Glomerular visceral epithelial cell (primary cell): Measurements from ENCODE around the gene CDCP2.
"Not testable (repeated sequence)": the region's sequence is repeated elsewhere in the genome, so short reads cannot be mapped to it uniquely, and the experiment has no call there.

Source experiments
- DNase-seq: peaks from one replicate; pipeline ENCODE4 v3.0.0-alpha.2; 2016; ENCODE audit errors: extremely low spot score

The CDCP2 gene

DNA sequence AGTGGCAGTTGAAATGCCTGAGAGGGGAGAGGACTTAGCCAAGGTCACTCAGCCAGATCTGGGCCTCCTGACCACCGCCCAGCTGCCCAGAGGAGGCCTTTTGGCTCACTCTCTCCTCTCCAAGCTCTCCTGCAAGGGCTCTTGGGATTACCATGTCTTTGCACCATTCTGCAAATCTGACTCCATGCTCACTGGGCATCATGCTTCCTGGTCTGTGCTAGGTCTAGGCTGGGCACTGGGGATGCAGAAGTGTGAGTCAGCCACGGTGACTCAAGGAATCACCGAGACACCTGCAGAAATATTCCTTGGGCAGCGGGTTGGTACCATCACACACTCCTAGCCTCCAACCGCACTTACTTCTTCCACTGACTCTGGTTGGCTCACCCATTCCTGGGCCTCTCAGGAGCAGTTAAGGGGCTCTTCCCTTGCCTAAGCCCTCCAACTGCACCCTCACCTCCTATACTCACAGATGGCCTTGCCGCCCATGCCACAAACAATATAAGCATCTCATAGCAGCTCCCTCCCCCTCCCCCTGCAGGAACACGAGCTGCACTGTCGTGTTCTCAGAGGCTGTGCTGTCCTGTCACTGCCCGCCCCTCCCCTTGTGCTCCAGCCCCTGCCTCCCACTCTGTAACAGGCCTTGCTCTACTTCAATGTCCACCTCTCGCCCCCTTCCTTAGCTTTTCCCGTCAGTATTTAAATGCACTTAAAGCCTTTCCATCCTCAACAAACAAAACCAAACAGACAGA, 34.8 kb downstream of the CDCP2 start:
- DNase-seq: peak; percentile 75

GRCh38 chr1:54115520-54115919, 37.3 kb downstream of the CDCP2 start:
- no peak for DNase-seq

DNA sequence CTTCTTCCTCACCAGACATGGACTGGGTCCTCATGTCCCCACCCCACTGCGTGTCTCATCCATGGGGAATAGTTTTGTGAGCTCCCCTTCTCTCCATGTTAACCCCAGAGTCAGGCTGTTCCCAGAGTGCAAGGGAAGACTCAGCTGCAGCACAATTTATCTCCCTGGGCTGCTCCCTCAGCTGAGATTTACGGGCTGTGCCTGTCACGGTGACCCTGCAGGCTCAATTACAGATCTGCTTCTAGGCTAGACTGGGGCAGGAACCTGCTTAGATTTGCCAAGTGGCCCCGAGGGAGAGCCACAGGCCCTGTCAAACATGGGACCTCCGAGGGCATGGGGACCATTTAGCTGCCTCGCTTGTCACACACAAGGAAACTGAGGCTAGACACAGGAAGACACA, 37.8 kb downstream of the CDCP2 start:
- no peak for DNase-seq

GRCh38 chr1:54114001-54114400, 38.8 kb downstream of the CDCP2 start:
- no peak for DNase-seq

GRCh38 chr1:54112705-54113368, 40.0 kb downstream of the CDCP2 start:
- DNase-seq: no peak

DNA sequence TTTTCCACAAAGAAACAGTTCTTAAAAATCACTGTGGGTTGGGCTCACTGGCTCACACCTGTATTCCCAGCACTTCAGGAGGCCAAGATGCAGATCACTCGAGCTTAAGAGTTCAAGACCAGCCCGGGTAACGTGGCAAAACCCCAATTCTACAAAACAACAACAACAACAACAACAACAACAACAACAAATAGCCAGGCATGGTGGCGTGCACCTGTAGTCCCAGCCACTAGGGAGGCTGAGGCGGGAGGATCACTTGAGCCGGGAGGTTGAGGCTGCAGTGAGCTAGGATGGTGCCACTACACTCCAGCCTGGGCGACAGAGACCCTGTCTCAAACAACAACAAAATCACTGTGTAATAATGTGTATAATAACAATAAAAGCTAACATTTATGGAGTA, 40.8 kb downstream of the CDCP2 start:
- DNase-seq: no peak

- no peak for DNase-seq
Measured at GRCh38 chr1:54111624-54112023, 41.2 kb downstream of the CDCP2 start.

DNA sequence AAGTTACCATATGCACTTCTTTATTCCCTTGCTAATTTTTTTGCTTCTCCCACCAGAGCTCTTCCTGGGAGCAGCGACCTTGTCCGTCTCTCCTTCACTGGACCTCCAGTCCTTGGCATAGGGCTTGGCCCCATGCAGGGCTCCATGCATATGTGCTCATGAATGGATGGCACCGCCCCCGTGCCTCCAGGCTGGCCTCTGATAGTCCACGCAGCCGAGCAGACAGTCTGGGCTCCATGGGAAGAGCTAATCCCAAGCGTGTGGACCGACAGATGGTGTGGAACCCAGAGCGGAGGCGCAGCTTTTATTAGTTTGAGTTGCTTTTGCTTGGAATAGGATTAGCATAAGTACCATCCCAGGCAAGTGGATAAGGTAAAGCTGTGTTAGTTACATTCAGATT, 41.8 kb downstream of the CDCP2 start:
- DNase-seq: no peak

DNA sequence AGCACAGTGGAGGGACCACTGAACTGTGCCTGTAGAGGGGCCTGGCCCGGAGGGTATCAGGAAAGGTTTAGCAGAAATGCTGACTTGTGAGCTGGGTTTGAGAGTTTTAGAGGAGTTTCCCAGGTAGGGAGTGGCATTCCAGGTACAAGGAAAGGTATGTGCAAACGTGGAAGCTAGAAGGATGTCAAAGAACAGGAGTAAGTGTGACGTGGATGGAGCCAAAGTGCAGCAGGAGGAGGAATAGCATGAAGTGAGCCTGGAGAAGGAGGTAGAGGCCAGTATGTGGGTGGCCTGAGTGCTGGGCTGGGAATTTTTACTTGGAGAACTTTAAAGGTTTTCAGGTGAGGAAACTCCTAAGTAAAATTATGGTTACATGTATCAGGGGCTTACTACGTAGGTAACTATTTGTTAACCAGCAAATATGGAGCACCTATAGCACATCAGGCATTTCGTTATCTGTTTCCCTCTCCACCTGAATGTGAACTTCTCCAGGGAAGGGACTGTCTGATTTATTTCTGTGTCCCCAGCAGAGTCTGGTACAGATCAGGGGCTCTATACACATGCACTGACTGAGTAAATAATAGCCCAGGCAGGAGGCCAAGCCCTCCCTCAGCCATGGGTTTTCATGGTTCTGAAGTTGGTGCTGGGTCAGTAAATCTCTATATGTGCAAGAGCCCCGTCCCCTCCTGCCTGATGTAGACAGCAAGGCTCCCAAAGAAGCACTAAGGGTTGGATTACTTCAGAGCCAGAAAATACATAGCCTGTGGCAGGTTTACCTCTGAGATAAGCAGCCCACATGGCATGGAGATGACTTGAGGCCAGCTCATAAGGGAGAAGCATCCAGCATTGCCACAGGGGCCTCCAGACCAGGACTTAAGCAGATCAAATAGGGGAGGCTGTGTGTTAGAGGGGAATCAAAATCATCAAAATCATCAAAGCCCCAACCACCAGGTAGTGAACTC, 43.4 kb downstream of the CDCP2 start:
- no peak for DNase-seq

- DNase-seq: no peak
Measured at GRCh38 chr1:54108156-54108555, 44.6 kb downstream of the CDCP2 start.

DNA sequence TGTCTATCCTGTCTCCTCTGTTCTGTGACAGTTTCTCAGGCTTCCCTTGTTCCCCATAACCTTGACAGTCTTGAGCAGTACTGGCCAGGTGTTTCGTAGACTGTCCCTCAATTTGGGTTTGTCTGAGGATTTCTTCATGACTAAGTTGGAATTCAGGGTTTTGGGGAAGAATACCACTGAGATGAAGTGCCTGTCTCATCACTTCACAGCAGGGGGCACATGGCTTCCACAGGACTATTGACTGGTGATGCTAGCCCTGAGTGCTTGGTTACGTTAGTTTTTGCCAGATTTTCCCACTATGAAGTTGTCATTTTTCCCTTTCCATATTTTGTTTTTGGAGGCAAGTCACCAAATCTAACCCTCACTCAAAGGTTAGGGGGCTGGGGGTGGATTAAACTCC, 45.7 kb downstream of the CDCP2 start:
- DNase-seq: peak; percentile 42

DNA sequence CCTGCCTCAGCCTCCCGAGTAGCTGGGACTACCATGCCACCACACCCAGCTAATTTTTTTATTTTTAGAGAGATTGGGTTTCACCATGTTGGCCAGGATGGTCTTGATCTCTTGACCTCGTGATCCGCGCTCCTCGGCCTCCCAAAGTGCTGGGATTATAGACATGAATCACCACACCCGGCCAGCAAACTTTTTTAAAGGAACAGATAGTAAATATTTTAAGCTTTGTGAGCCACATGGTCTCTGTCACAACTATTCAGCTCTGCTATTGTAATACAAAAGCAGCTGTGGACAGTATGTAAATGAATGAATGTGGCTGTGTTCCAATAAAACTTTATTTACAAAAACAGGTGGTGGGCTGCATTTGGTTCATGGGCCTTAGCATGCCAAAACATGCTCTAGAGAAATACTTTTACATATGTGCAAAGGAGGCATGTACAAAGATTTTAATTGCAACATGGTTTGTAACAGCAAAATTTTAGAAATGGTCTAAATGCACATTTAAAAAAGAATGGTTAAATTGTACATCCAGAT, 47.0 kb downstream of the CDCP2 start:
- DNase-seq: no peak

DNA sequence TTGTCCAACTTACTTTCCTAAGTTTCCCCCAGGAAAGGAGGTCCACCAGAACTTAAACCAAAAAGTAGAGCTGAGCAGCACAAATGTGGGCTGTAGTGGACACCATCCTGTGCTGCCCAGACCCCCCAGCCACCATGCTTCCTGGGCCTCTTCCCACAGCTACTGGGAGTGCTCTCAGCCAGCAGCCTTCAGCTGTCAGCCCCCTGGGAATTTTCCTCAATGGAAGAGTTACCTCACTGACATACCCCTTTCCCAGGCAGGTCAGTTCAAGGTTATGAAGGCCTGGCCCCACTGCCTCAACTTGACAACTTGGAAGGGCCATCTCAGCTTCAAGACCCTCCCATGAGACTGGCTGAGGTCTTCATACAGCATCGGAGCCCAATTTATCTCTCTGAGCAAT, 47.7 kb downstream of the CDCP2 start:
- DNase-seq: no peak

- not testable (repeated sequence) for DNase-seq
Measured at GRCh38 chr1:54104613-54105012, 48.2 kb downstream of the CDCP2 start.

GRCh38 chr1:54103414-54103813, 49.4 kb downstream of the CDCP2 start:
- DNase-seq: no peak

GRCh38 chr1:54100500-54100899, 52.3 kb downstream of the CDCP2 start:
- no peak for DNase-seq

DNA sequence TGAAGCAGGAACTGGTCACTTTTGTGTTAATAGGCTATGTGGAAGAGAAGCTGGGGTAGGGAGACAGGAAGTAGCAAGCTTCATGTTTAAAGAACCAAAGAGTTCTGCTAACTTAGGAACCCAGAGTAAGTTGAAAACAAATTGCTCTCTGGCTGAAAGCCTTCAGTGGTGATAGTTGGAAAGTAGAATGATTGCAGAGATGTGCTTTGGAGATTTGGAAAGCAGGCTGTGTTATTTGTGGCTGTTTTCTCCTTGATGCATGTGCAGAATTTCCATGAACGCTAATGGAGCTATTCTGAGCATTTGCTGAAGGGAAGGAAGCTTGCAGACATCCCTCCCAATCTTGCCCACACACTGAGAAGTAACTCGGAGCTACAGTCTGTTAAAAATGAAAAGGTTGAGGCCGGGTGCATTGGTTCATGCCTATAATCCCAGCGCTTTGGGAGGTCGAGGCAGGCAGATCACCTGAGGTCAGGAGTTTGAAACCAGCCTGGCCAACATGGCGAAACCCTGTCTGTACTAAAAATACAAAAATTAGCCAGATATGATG, 53.7 kb downstream of the CDCP2 start:
- no peak for DNase-seq

- no peak for DNase-seq
Measured at GRCh38 chr1:54096877-54097240, 55.9 kb downstream of the CDCP2 start.

GRCh38 chr1:54096227-54096876, 56.4 kb downstream of the CDCP2 start:
- no peak for DNase-seq

- DNase-seq: no peak
Measured at GRCh38 chr1:54095546-54096226, 57.1 kb downstream of the CDCP2 start.

DNA sequence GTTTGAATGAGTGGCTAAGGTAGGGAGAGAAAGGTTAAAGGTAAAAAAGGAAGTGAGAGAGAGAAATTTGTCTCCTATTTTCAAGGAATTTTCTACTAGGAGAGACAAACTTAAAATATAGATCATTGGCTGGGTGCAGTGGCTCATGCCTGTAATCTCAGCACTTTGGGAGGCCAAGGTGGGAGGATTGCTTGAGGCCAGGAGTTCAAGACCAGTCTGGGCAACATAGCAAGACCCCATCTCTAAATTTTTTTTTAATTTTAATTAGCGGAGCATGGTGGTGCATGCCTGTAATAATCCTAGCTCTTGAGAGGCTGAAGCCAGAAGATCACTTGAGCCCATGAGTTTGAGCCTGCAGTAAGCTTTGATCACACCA, 58.1 kb downstream of the CDCP2 start:
- DNase-seq: not testable (repeated sequence)
